ENCODE measurements around the gene WWOX.

Gene WWOX

DNA sequence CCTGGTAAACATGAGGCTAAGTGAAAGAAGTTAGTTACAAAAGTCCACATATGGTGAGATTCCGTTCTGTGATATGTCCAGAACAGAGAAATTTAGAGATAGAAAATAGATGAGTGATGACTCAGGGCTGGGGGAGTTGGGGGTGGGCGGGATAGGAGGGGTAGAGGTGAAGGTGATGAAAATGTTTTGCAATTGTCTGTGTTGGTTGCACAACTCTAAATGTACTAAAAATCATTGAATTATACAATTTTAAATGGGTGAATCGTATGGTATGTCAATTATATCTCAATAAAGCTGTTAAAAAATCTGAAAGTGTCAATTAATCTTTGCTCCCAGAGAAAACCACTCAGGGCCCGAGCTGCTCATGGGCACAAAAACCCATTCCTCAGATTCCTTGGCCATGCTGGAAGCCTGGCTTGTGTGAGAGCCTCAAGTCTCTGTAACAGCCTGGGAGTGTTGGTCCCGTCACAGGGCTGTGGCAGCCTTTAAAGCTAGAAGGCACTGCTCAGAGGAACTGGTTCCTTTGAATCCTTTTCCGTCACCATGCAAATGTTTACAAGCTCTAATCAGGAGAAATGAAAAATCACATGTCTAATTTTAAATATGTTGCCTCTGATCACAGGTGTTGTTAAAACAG is 225.3 kb downstream of the WWOX start:
- no peak overlapping the region for H3K4me3 ChIP-seq (ENCODE audit: insufficient read length, low read depth)
- H3K36me3 ChIP-seq (ENCODE audit: insufficient read depth, insufficient read length, low read length), result no peaks in the 10 kb centered on the region
- H3K4me1 ChIP-seq (ENCODE audit: insufficient read depth, insufficient read length), result peaks cover 6% of the 10 kb centered on the region
- no peak for DNase-seq (ENCODE audit: low read depth, low spot score)
- TF ChIP-seq ZNF274 (IDR thresholded peaks at IDR 0.05; ENCODE audit: low read depth, low read length), result no peak
- TF ChIP-seq YY1 (IDR thresholded peaks at IDR 0.05; ENCODE audit: insufficient read depth, insufficient read length), result no peak
- TF ChIP-seq SUZ12 (IDR thresholded peaks at IDR 0.05; ENCODE audit: extremely low read depth, insufficient read depth, insufficient read length), result no peak
- no peaks in the 10 kb centered on the region for H3K27me3 ChIP-seq (ENCODE audit: insufficient read depth, insufficient read length)
- no peaks in the 10 kb centered on the region for H3K9me3 ChIP-seq (ENCODE audit: insufficient read depth, low read length)
- H3K9ac ChIP-seq (ENCODE audit: insufficient read length, low read depth), result no peak overlapping the region

DNA sequence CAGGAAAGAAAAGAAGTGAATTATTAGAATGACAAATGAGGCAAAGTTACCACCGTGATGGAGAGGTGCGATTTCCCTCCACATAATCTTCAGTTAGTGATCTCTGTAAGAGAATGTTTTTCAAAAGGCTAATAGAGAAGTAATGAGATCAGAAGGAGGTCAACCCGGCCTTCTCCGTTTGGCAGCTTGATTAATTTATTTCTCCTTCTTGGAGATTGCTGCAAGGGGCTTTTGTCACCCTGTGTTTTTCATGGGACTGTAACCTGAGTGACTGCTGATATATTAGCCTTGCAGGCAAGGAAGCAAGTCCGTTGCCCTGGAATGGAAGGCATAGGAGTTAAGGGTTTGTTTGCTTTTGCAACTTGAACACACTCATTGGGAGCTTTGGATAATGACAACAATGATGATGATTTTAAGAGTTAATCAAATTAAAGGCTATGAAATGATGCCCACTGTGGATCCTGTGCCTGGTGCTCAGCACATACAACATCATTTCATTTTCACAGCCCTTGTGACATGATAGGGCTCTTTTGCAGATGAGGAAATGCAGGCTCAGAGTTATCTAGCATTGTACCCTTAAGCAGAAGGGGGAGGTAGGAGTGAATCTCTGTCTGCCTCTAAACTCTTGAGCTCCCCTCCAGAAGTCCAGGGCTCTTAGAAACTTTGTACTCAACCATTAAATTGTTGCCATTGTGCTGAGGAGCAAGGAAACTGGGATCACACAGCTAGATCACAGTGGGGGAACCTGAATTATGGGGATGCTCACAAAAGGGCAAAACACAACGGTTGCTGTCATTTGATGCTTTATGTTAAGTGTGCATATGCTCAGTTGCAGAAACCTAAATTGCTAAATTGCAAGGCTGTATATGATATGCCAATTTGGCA is 226.3 kb downstream of the WWOX start:
- no peaks in the 10 kb centered on the region for H3K27me3 ChIP-seq (ENCODE audit: insufficient read depth, insufficient read length)
- no peak overlapping the region for H3K4me3 ChIP-seq (ENCODE audit: insufficient read length, low read depth)
- no peaks in the 10 kb centered on the region for H3K36me3 ChIP-seq (ENCODE audit: insufficient read depth, insufficient read length, low read length)
- DNase-seq (ENCODE audit: low read depth, low spot score), result no peak
- H3K9me3 ChIP-seq (ENCODE audit: insufficient read depth, low read length), result no peaks in the 10 kb centered on the region
- TF ChIP-seq SUZ12 (IDR thresholded peaks at IDR 0.05; ENCODE audit: extremely low read depth, insufficient read depth, insufficient read length) (no peak), YY1 (IDR thresholded peaks at IDR 0.05; ENCODE audit: insufficient read depth, insufficient read length) (no peak), ZNF274 (IDR thresholded peaks at IDR 0.05; ENCODE audit: low read depth, low read length) (no peak)
- H3K9ac ChIP-seq (ENCODE audit: insufficient read length, low read depth), result no peak overlapping the region
- H3K4me1 ChIP-seq (ENCODE audit: insufficient read depth, insufficient read length), result peaks cover 6% of the 10 kb centered on the region

DNA sequence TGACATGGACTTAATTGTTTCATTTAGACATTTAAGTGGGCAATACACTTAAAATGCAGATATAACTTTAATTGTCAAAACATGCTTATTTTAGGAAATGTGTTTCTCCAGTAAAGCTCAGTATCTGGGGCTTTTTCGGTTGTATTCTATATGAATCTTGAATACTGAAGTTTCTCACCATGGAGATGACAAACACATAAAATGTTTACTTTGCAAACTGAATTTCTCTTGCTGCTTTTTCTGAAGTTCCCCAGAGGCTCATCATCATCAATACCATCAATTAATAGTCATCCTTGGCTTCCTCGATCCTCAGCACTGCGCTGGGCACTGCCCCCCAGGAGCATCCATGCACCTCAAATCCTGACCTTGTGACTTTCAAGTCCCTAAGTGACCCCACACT is 227.3 kb downstream of the WWOX start:
- H3K36me3 ChIP-seq (ENCODE audit: insufficient read depth, insufficient read length, low read length), result no peaks in the 10 kb centered on the region
- no peak overlapping the region for H3K9ac ChIP-seq (ENCODE audit: insufficient read length, low read depth)
- H3K4me3 ChIP-seq (ENCODE audit: insufficient read length, low read depth), result no peak overlapping the region
- DNase-seq (ENCODE audit: low read depth, low spot score), result no peak
- H3K9me3 ChIP-seq (ENCODE audit: insufficient read depth, low read length), result no peaks in the 10 kb centered on the region
- no peaks in the 10 kb centered on the region for H3K27me3 ChIP-seq (ENCODE audit: insufficient read depth, insufficient read length)
- TF ChIP-seq SUZ12 (IDR thresholded peaks at IDR 0.05; ENCODE audit: extremely low read depth, insufficient read depth, insufficient read length) (no peak), YY1 (IDR thresholded peaks at IDR 0.05; ENCODE audit: insufficient read depth, insufficient read length) (no peak), ZNF274 (IDR thresholded peaks at IDR 0.05; ENCODE audit: low read depth, low read length) (no peak)
- peaks cover 6% of the 10 kb centered on the region for H3K4me1 ChIP-seq (ENCODE audit: insufficient read depth, insufficient read length)

DNA sequence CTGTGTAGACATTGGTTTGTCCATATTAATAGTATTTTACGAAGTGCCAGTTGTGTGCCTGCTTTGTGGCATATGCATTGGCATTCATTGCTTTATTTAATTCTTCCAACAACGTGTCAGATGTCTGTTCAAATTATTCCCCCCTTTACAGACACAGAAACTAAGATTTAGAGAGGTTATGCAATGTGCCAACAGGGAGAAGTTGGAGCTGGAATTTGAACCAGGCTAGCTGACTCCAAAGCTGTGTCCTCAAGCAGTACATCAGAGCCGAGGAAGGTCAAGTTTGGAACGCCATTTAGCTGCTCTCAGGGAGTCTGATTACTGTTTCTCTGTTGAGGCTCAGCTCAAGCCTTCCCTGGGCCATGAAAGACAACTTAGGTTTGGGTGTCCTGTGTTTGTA is 232.3 kb downstream of the WWOX start:
- Histone ChIP-seq H3K4me3 (ENCODE audit: insufficient read length, low read depth) (no peak overlapping the region), H3K27me3 (ENCODE audit: insufficient read depth, insufficient read length) (no peaks in the 10 kb centered on the region), H3K4me1 (ENCODE audit: insufficient read depth, insufficient read length) (no peaks in the 10 kb centered on the region), H3K36me3 (ENCODE audit: insufficient read depth, insufficient read length, low read length) (no peaks in the 10 kb centered on the region), H3K9ac (ENCODE audit: insufficient read length, low read depth) (no peak overlapping the region), H3K9me3 (ENCODE audit: insufficient read depth, low read length) (no peaks in the 10 kb centered on the region)
- TF ChIP-seq ZNF274 (IDR thresholded peaks at IDR 0.05; ENCODE audit: low read depth, low read length), result no peak
- TF ChIP-seq SUZ12 (IDR thresholded peaks at IDR 0.05; ENCODE audit: extremely low read depth, insufficient read depth, insufficient read length), result no peak
- DNase-seq (ENCODE audit: low read depth, low spot score), result no peak

DNA sequence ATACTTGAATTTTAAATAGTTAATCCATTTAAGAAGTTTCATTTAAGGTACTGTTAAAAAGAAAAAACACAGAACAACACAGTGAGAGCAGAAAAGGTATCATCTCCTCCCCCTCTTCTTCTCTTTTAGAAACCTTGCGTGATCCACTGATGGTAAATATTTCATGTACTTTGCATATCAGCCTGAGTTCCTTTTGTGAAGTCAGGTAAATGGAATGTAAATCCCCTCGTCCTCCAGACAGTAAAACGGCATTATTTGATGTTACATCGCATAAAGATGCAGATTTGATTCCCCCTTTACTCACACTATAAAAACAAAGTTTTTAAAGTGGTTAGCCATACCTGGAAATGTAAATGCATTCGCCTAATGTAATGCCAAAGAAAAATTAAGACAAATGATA is 234.4 kb downstream of the WWOX start:
- Histone ChIP-seq H3K27me3 (ENCODE audit: insufficient read depth, insufficient read length) (no peaks in the 10 kb centered on the region), H3K9me3 (ENCODE audit: insufficient read depth, low read length) (no peaks in the 10 kb centered on the region), H3K4me3 (ENCODE audit: insufficient read length, low read depth) (no peak overlapping the region), H3K9ac (ENCODE audit: insufficient read length, low read depth) (no peak overlapping the region), H3K36me3 (ENCODE audit: insufficient read depth, insufficient read length, low read length) (no peaks in the 10 kb centered on the region), H3K4me1 (ENCODE audit: insufficient read depth, insufficient read length) (no peaks in the 10 kb centered on the region)
- no peak for DNase-seq (ENCODE audit: low read depth, low spot score)
- TF ChIP-seq YY1 (IDR thresholded peaks at IDR 0.05; ENCODE audit: insufficient read depth, insufficient read length) (no peak), ZNF274 (IDR thresholded peaks at IDR 0.05; ENCODE audit: low read depth, low read length) (no peak), SUZ12 (IDR thresholded peaks at IDR 0.05; ENCODE audit: extremely low read depth, insufficient read depth, insufficient read length) (no peak)

DNA sequence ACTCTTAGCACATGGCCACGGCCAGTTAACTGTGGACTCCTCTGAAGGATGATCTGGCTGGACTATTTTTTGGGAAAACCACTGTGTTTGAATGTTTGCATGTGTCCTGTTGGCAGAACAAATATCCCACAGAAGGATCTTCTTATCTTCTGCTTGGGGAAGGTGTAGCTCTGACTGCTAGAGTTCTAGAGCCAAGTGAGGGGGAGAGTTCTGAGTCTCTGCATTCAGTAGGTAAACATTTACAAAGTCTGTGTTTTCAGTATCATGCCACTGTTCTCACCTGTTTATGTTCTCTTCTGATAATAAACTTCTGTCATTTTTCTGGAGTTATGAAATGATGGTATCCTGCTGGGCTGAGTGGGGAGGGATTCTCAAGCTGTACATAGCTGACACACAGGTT is 241.1 kb downstream of the WWOX start:
- no peak for DNase-seq (ENCODE audit: low read depth, low spot score)
- Histone ChIP-seq H3K9me3 (ENCODE audit: insufficient read depth, low read length) (no peaks in the 10 kb centered on the region), H3K4me3 (ENCODE audit: insufficient read length, low read depth) (no peak overlapping the region), H3K4me1 (ENCODE audit: insufficient read depth, insufficient read length) (no peaks in the 10 kb centered on the region), H3K27me3 (ENCODE audit: insufficient read depth, insufficient read length) (no peaks in the 10 kb centered on the region), H3K36me3 (ENCODE audit: insufficient read depth, insufficient read length, low read length) (no peaks in the 10 kb centered on the region), H3K9ac (ENCODE audit: insufficient read length, low read depth) (no peak overlapping the region)
- TF ChIP-seq ZNF274 (IDR thresholded peaks at IDR 0.05; ENCODE audit: low read depth, low read length) (no peak), SUZ12 (IDR thresholded peaks at IDR 0.05; ENCODE audit: extremely low read depth, insufficient read depth, insufficient read length) (no peak), YY1 (IDR thresholded peaks at IDR 0.05; ENCODE audit: insufficient read depth, insufficient read length) (no peak)

DNA sequence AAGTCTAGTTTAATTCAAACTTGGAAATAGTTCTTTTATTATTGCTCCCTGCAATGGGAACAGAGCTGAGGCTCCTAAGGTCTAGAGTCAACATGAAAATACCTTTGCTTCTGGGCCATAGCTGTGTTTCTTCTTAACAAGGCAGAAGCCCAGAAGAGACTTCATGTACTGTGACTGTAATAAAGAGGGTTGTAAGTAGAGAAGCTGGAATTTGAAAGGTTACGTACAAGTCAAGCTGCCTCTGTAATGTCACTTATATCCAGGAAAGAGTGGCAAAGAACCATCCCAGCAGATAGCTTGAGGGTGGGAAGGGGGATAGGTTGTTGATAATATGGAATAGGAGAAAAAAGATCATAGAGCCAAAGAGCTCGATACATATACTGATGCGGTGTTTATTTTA is 248.6 kb downstream of the WWOX start:
- no peak for TF ChIP-seq SUZ12 (IDR thresholded peaks at IDR 0.05; ENCODE audit: extremely low read depth, insufficient read depth, insufficient read length)
- TF ChIP-seq ZNF274 (IDR thresholded peaks at IDR 0.05; ENCODE audit: low read depth, low read length), result no peak
- TF ChIP-seq YY1 (IDR thresholded peaks at IDR 0.05; ENCODE audit: insufficient read depth, insufficient read length), result no peak
- H3K4me3 ChIP-seq (ENCODE audit: insufficient read length, low read depth), result no peak overlapping the region
- H3K27me3 ChIP-seq (ENCODE audit: insufficient read depth, insufficient read length), result no peaks in the 10 kb centered on the region
- no peaks in the 10 kb centered on the region for H3K36me3 ChIP-seq (ENCODE audit: insufficient read depth, insufficient read length, low read length)
- no peak for DNase-seq (ENCODE audit: low read depth, low spot score)
- H3K4me1 ChIP-seq (ENCODE audit: insufficient read depth, insufficient read length), result no peaks in the 10 kb centered on the region
- no peak overlapping the region for H3K9ac ChIP-seq (ENCODE audit: insufficient read length, low read depth)
- no peaks in the 10 kb centered on the region for H3K9me3 ChIP-seq (ENCODE audit: insufficient read depth, low read length)

Data from NT2/D1 (cell line).